GM12874 (cell line): ENCODE data around the gene MTARC2.

ENCODE experiments used
- CTCF ChIP-seq: IDR thresholded peaks from 2 replicates; pipeline ENCODE4 v1.5.1; 2011; ENCODE audit warnings: low read depth, mild to moderate bottlenecking, control low read depth, low read length, moderate library complexity; ENCODE audit not compliant: insufficient read depth

The MTARC2 gene

GRCh38 chr1:220734571-220735326 lies 13.4 kb upstream of the MTARC2 start:
- no peak for TF ChIP-seq CTCF

DNA sequence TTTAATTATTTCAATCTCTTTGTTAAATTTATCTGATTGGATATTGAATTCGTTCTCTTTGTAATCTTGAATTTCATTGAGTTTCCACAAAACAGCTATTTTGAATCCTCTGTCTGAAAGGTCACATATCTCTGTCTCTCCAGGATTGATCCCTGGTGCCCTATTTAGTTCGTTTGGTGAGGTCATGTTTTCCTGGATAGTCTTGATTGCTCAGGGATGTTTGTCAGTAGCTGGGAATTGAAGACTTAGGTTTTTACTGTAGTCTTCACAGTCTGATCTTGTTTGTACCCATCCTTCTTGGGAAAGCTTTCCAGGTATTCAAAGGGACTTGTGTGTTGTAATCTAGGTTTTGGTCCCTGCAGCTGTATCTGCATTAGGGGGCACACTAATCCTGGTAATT lies 6.8 kb upstream of the MTARC2 start:
- TF ChIP-seq CTCF = no peak

GRCh38 chr1:220741825-220742224 lies 6.3 kb upstream of the MTARC2 start:
- TF ChIP-seq CTCF = no peak

- TF ChIP-seq CTCF = no peak
Observed at GRCh38 chr1:220742520-220742919, 5.6 kb upstream of the MTARC2 start.

DNA sequence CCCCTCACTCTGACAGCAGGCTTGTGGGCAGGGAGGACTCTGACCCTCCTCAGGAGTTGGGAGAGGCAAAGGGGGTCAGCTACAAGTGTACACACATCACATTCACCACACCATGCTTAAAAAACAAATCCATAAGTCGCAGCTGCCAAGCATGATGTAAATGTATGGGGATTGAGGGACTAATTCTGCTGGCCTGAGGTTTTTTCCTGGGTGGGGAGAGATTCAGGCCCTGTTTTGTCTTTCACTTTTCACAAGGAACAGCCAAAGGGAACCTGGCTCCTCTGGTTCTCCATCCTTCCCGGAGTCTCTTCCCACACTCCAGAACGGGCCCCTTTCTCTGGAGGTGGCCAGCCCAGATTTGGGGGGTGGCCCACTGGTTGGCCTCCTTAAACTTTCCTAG lies 1.3 kb upstream of the MTARC2 start:
- TF ChIP-seq CTCF = no peak

GRCh38 chr1:220747437-220748088 lies 559 bp upstream of the MTARC2 start:
- TF ChIP-seq CTCF = no peak

GRCh38 chr1:220748936-220749335 lies 814 bp downstream of the MTARC2 start:
- TF ChIP-seq CTCF = no peak
